CD14-positive monocyte (primary cell): Measurements from ENCODE around the gene CCDC107. TPM values are rescaled to one million over a fixed set of nuclear protein-coding genes. Genes with fewer than 3 reads are reported as not detected.

Experiments used
- DNase-seq, 3 donors: peaks; one replicate each; pipeline ENCODE4 v3.0.0-alpha.2; 2011 to 2022
- H2AFZ ChIP-seq: 2 replicates; pipeline ENCODE4 v1.6.0; 2012; ENCODE audit warnings: mild to moderate bottlenecking, low read depth, low read length, inconsistent platforms; ENCODE audit not compliant: insufficient read depth, poor library complexity, severe bottlenecking
- H3K27ac ChIP-seq, 2 donors: 1 replicate in 1 of 2; 2 replicates in 1 of 2; pipeline ENCODE4 v1.5.1; 2012 to 2013; ENCODE audit warnings: low read length in 2 of 2, control low read depth in 1 of 2, inconsistent platforms in 1 of 2, low read depth in 1 of 2, mild to moderate bottlenecking in 1 of 2
- H3K27me3 ChIP-seq, 2 donors: one replicate each; pipeline versions ENCODE4 v1.6.0 to v1.6.1; 2011 to 2013; ENCODE audit warnings: low read length in 2 of 2; ENCODE audit not compliant: control insufficient read depth in 2 of 2, insufficient read depth in 2 of 2
- H3K36me3 ChIP-seq, 2 donors: replicated peaks in 1 of 2; 1 replicate in 1 of 2; 2 replicates in 1 of 2; pipeline versions ENCODE4 v1.5.1 to v1.6.1; 2012 to 2013; ENCODE audit warnings: low read length in 2 of 2, control low read depth in 1 of 2, inconsistent platforms in 1 of 2, mild to moderate bottlenecking in 1 of 2; ENCODE audit not compliant: insufficient read depth in 2 of 2, control insufficient read depth in 1 of 2
- H3K4me1 ChIP-seq, 2 donors: 1 replicate in 1 of 2; 2 replicates in 1 of 2; pipeline versions ENCODE4 v1.5.1 to v1.6.1; 2012 to 2013; ENCODE audit warnings: low read length in 2 of 2, control low read depth in 1 of 2, inconsistent platforms in 1 of 2, mild to moderate bottlenecking in 1 of 2, moderate library complexity in 1 of 2; ENCODE audit not compliant: insufficient read depth in 2 of 2, control insufficient read depth in 1 of 2
- H3K4me2 ChIP-seq: replicated peaks from 2 replicates; pipeline ENCODE3; 2012; ENCODE audit warnings: low read length, moderate library complexity, mild to moderate bottlenecking; ENCODE audit not compliant: poor library complexity, severe bottlenecking; ENCODE audit errors: extremely low read depth
- H3K4me3 ChIP-seq, 3 experiments: fragments of 200-600 bp in 1 of 3; sonication (generic) in 1 of 3; replicated peaks in 1 of 3; 1 replicate in 2 of 3; 2 replicates in 1 of 3; pipeline ENCODE4 v1.5.1; 2011 to 2013; ENCODE audit warnings: low read length in 3 of 3, mild to moderate bottlenecking in 3 of 3, control low read depth in 2 of 3, low read depth in 2 of 3, inconsistent platforms in 1 of 3, moderate library complexity in 1 of 3
- H3K79me2 ChIP-seq: 2 replicates; pipeline ENCODE4 v1.6.0; 2012; ENCODE audit warnings: mild to moderate bottlenecking, control low read depth, inconsistent platforms, low read length, moderate library complexity; ENCODE audit not compliant: insufficient read depth
- H3K9ac ChIP-seq: 2 replicates; pipeline ENCODE4 v1.6.0; 2017; ENCODE audit warnings: low read length, mild to moderate bottlenecking; ENCODE audit not compliant: insufficient read depth, poor library complexity, severe bottlenecking
- H3K9me3 ChIP-seq, 2 donors: replicated peaks in 1 of 2; 1 replicate in 1 of 2; 2 replicates in 1 of 2; pipeline versions ENCODE4 v1.5.1 to v1.6.1; 2012 to 2013; ENCODE audit warnings: low read length in 2 of 2, control low read depth in 1 of 2; ENCODE audit not compliant: control insufficient read depth in 1 of 2, insufficient read depth in 1 of 2
- H4K20me1 ChIP-seq: 2 replicates; pipeline ENCODE4 v1.6.0; 2012; ENCODE audit warnings: mild to moderate bottlenecking, low read length, control low read depth, moderate library complexity; ENCODE audit not compliant: insufficient read depth
- H3K27ac Mint-ChIP-seq, 7 donors: one replicate each; pipeline ENCODE4 v1.8.0; 2020; ENCODE audit warnings: mild to moderate bottlenecking in 7 of 7, mixed read lengths in 7 of 7, moderate library complexity in 6 of 7, inconsistent platforms in 2 of 7
- H3K27me3 Mint-ChIP-seq, 3 donors: one replicate each; pipeline ENCODE4 v1.8.0; 2021 to 2022; ENCODE audit warnings: low read depth in 3 of 3, mild to moderate bottlenecking in 3 of 3, mixed read lengths in 3 of 3, moderate library complexity in 3 of 3, inconsistent platforms in 1 of 3
- H3K36me3 Mint-ChIP-seq, 2 donors: one replicate each; pipeline ENCODE4 v1.8.0; 2020; ENCODE audit warnings: mixed read lengths in 2 of 2, inconsistent platforms in 1 of 2, mild to moderate bottlenecking in 1 of 2
- H3K4me1 Mint-ChIP-seq: one replicate; pipeline ENCODE4 v1.8.0; 2020; ENCODE audit warnings: mild to moderate bottlenecking, mixed read lengths
- H3K4me3 Mint-ChIP-seq, 2 donors: one replicate each; pipeline ENCODE4 v1.8.0; 2020; ENCODE audit warnings: mild to moderate bottlenecking in 2 of 2, mixed read lengths in 2 of 2, moderate library complexity in 1 of 2
- H3K9me3 Mint-ChIP-seq, 7 donors: one replicate each; pipeline ENCODE4 v1.8.0; 2020 to 2022; ENCODE audit warnings: mixed read lengths in 7 of 7, mild to moderate bottlenecking in 6 of 7, moderate library complexity in 6 of 7, inconsistent platforms in 2 of 7
- WGBS: methylation state at CpG from one replicate; pipeline ENCODE4 v1.1.5; 2013; ENCODE audit warnings: missing lambda C conversion rate; ENCODE audit not compliant: insufficient coverage; 5-methylcytosine and 5-hydroxymethylcytosine counted together
- intact Hi-C, 2 donors: fragments of 100-400 bp; cut with micrococcal nuclease; formaldehyde crosslinking; loops; one replicate each; pipeline versions ENCODE4 v1.15.0 to v1.15.1; 2023
- polyA plus RNA-seq, 3 donors: library from polyadenylated mRNA; depleted of rRNA in 1 of 3; unstranded in 2 of 3; stranded (reverse) in 1 of 3; fragments of 300-500 nt in 2 of 3; fragments of >200 nt in 1 of 3; fragmentation: Illumina TruSeq in 2 of 3; gene quantifications; 1 replicate in 2 of 3; 2 replicates in 1 of 3; pipeline ENCODE4 v1.2.3, GENCODE V29; 2012 to 2021
- TF ChIP-seq, protein P1 (sequence below): fragments of 200-600 bp; IDR thresholded peaks from one replicate; pipeline ENCODE4 v1.8.0; 2022; ENCODE audit warnings: antibody characterized with exemption, mild to moderate bottlenecking

Gene CCDC107
- polyA plus RNA-seq, 3 donors, result 17.2 to 32.6 (median 23.2) TPM

DNA sequence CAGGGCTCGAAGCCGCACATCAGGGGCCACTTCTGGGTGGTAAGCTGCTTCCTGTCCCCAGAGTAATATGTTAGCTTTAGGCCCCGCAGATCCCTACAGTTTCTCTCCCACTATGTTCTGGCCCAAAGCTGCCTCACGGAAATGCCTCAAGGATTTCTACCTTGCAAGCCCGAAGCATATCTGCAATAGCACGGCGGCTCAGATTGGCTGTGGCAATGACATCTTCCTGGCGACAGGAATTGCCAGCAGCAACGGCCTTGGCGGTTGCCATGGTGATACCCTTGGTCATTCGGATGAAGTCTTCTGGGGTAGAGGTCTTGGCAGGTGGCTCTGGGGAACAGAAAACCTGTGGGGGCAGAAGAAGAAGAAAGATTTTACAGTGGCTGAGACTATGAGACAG is 41.9 kb downstream of the CCDC107 start:
- 96% methylated on average over 11 of the region's 11 CpGs for WGBS
- H3K27ac ChIP-seq, result peak overlapping the region in 1 of 2 donors; percentile 34
- H3K9ac ChIP-seq, result no peak overlapping the region
- intact Hi-C loops, result no loop called here
- no peaks in the 10 kb centered on the region for H3K79me2 ChIP-seq
- H3K36me3 ChIP-seq, result peaks cover 91 to 95% of the 10 kb centered on the region in 2 donors
- TF ChIP-seq, protein P1, sequence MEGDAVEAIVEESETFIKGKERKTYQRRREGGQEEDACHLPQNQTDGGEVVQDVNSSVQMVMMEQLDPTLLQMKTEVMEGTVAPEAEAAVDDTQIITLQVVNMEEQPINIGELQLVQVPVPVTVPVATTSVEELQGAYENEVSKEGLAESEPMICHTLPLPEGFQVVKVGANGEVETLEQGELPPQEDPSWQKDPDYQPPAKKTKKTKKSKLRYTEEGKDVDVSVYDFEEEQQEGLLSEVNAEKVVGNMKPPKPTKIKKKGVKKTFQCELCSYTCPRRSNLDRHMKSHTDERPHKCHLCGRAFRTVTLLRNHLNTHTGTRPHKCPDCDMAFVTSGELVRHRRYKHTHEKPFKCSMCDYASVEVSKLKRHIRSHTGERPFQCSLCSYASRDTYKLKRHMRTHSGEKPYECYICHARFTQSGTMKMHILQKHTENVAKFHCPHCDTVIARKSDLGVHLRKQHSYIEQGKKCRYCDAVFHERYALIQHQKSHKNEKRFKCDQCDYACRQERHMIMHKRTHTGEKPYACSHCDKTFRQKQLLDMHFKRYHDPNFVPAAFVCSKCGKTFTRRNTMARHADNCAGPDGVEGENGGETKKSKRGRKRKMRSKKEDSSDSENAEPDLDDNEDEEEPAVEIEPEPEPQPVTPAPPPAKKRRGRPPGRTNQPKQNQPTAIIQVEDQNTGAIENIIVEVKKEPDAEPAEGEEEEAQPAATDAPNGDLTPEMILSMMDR, result no peak
- DNase-seq, result no peak
- H4K20me1 ChIP-seq, result peaks cover 96% of the 10 kb centered on the region
- H3K4me2 ChIP-seq, result no peak overlapping the region
- H2AFZ ChIP-seq, result no peak overlapping the region
- H3K27me3 ChIP-seq, result no peaks in the 10 kb centered on the region
- no peaks in the 10 kb centered on the region for H3K4me1 ChIP-seq
- Mint-ChIP-seq H3K4me1 (no peaks in the 10 kb centered on the region), H3K4me3 (no peak overlapping the region), H3K36me3 (peaks cover 0 to 25% of the 10 kb centered on the region in 2 donors), H3K27ac (no peak overlapping the region), H3K9me3 (peaks cover 0 to 2% (median 0%) of the 10 kb centered on the region in 7 donors), H3K27me3 (no peaks in the 10 kb centered on the region)
- H3K9me3 ChIP-seq, result no peaks in the 10 kb centered on the region
- no peak overlapping the region for H3K4me3 ChIP-seq

DNA sequence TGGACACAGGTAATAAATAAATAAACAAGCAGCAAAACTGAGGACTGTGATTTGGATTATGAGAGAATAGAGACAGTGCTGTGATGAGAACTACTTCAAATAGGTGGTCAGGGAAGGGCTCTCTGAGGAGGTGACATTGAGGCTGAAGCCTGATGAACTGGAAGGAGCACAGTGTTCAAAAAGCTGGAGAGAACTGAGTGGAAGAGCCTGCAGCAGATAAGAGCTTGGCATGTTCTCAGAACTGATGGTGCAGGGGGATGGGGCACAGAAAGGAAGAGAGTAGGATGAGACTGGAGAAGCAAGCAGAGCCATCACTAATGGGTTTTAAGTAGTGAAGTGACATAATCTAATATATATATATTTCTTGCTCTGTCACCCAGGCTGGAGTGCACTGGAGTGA is 42.9 kb downstream of the CCDC107 start:
- Histone ChIP-seq H3K9me3 (no peaks in the 10 kb centered on the region), H2AFZ (no peak overlapping the region), H3K4me2 (no peak overlapping the region), H3K36me3 (peaks cover 98 to 100% of the 10 kb centered on the region in 2 donors), H4K20me1 (peaks cover 100% of the 10 kb centered on the region), H3K27me3 (no peaks in the 10 kb centered on the region), H3K79me2 (no peaks in the 10 kb centered on the region), H3K4me3 (no peak overlapping the region), H3K27ac (no peak overlapping the region), H3K9ac (no peak overlapping the region), H3K4me1 (no peaks in the 10 kb centered on the region)
- no peaks in the 10 kb centered on the region for H3K27me3 Mint-ChIP-seq
- TF ChIP-seq, protein P1, result no peak
- no peak for DNase-seq
- H3K36me3 Mint-ChIP-seq, result peaks cover 0 to 33% of the 10 kb centered on the region in 2 donors
- H3K4me3 Mint-ChIP-seq, result no peak overlapping the region
- H3K4me1 Mint-ChIP-seq, result no peaks in the 10 kb centered on the region
- intact Hi-C loops, result no loop called here
- H3K9me3 Mint-ChIP-seq, result peaks cover 0 to 2% (median 0%) of the 10 kb centered on the region in 7 donors
- H3K27ac Mint-ChIP-seq, result no peak overlapping the region
